GM20000 (cell line): Measurements from ENCODE around the gene ANO4.
A peak's percentile ranks its signal among the peaks of the same experiment; 100 is the strongest.
"Not testable (repeated sequence)": the region's sequence is repeated elsewhere in the genome, so short reads cannot be mapped to it uniquely, and the experiment has no call there.

Experiments used
- DNase-seq: peaks from one replicate; pipeline ENCODE4 v3.0.0; 2012; ENCODE audit warnings: low spot score
- CTCF ChIP-seq: IDR thresholded peaks from 2 replicates; pipeline ENCODE4 v1.5.1; 2012; ENCODE audit warnings: mild to moderate bottlenecking, control low read depth; ENCODE audit errors: extremely low read depth, missing control alignments

ANO4 gene

GRCh38 chr12:100984796-100985195 is 190.2 kb downstream of the ANO4 start:
- no peak for DNase-seq
- TF ChIP-seq CTCF, result no peak

- no peak for TF ChIP-seq CTCF
- no peak for DNase-seq
These were observed 192.3 kb downstream of the ANO4 start for GRCh38 chr12:100986595-100987547.

- peak; percentile 61 for DNase-seq
- peak; percentile 14 for TF ChIP-seq CTCF
These were observed 193.3 kb downstream of the ANO4 start for GRCh38 chr12:100987552-100988521.

GRCh38 chr12:100989509-100989908 is 194.9 kb downstream of the ANO4 start:
- DNase-seq, result not testable (repeated sequence)

- DNase-seq, result no peak
- no peak for TF ChIP-seq CTCF
These were observed 196.5 kb downstream of the ANO4 start for GRCh38 chr12:100991102-100991501.

- no peak for TF ChIP-seq CTCF
- no peak for DNase-seq
These were observed 197.6 kb downstream of the ANO4 start for GRCh38 chr12:100992194-100992593.

- TF ChIP-seq CTCF, result no peak
- no peak for DNase-seq
These were observed 199.4 kb downstream of the ANO4 start for GRCh38 chr12:100993916-100994450.
